NCI-H2081 treated with DMSO at 0.1 percent for 48 hours (cell line): ENCODE data around the gene PDLIM5.
"Not testable (repeated sequence)": the region's sequence is repeated elsewhere in the genome, so short reads cannot be mapped to it uniquely, and the experiment has no call there.

Experiments used
- DNase-seq: peaks from one replicate; lab custom pipeline; 2025; lab: John Stamatoyannopoulos, UW

Gene PDLIM5

GRCh38 chr4:94530073-94530472, 78.3 kb downstream of the PDLIM5 start:
- no peak for DNase-seq

GRCh38 chr4:94531991-94532789, 80.4 kb downstream of the PDLIM5 start:
- no peak for DNase-seq

GRCh38 chr4:94533405-94534223, 81.9 kb downstream of the PDLIM5 start:
- no peak for DNase-seq

- no peak for DNase-seq
Measured at GRCh38 chr4:94534401-94535312, 82.9 kb downstream of the PDLIM5 start.

GRCh38 chr4:94536049-94536448, 84.3 kb downstream of the PDLIM5 start:
- DNase-seq = no peak

- DNase-seq = no peak
Measured at GRCh38 chr4:94536649-94537469, 85.1 kb downstream of the PDLIM5 start.

- DNase-seq = no peak
Measured at GRCh38 chr4:94537921-94538628, 86.3 kb downstream of the PDLIM5 start.

GRCh38 chr4:94540476-94540875, 88.7 kb downstream of the PDLIM5 start:
- DNase-seq = no peak

GRCh38 chr4:94544811-94545210, 93.1 kb downstream of the PDLIM5 start:
- no peak for DNase-seq

GRCh38 chr4:94545296-94545695, 93.6 kb downstream of the PDLIM5 start:
- no peak for DNase-seq

GRCh38 chr4:94546949-94547348, 95.2 kb downstream of the PDLIM5 start:
- DNase-seq = no peak

GRCh38 chr4:94548571-94548970, 96.8 kb downstream of the PDLIM5 start:
- DNase-seq = no peak

- no peak for DNase-seq
Measured at GRCh38 chr4:94550352-94550751, 98.6 kb downstream of the PDLIM5 start.

- no peak for DNase-seq
Measured at GRCh38 chr4:94550851-94551250, 99.1 kb downstream of the PDLIM5 start.

GRCh38 chr4:94551643-94552564, 100.2 kb downstream of the PDLIM5 start:
- no peak for DNase-seq

GRCh38 chr4:94556047-94556446, 104.3 kb downstream of the PDLIM5 start:
- DNase-seq = not testable (repeated sequence)

GRCh38 chr4:94557632-94558031, 105.9 kb downstream of the PDLIM5 start:
- DNase-seq = not testable (repeated sequence)

GRCh38 chr4:94558392-94558904, 106.7 kb downstream of the PDLIM5 start:
- DNase-seq = no peak

- no peak for DNase-seq
Measured at GRCh38 chr4:94559351-94559806, 107.6 kb downstream of the PDLIM5 start.
